HG03378 (cell line): Measurements from ENCODE around the gene GALNT17.

Experiments used
- ATAC-seq: cut with Tn5 transposase; IDR thresholded peaks from one replicate; pipeline ENCODE4 v1.9.1; 2021; ENCODE audit warnings: mild to moderate bottlenecking, moderate library complexity; ENCODE audit not compliant: unreplicated experiment

Gene GALNT17

GRCh38 chr7:71486856-71487628, 355.1 kb downstream of the GALNT17 start:
- ATAC-seq = no peak

GRCh38 chr7:71488308-71488707, 356.4 kb downstream of the GALNT17 start:
- ATAC-seq = no peak

- no peak for ATAC-seq
Observed at GRCh38 chr7:71491336-71491735, 359.4 kb downstream of the GALNT17 start.

GRCh38 chr7:71495828-71496227, 363.9 kb downstream of the GALNT17 start:
- no peak for ATAC-seq

- ATAC-seq = no peak
Observed at GRCh38 chr7:71497256-71497946, 365.5 kb downstream of the GALNT17 start.

- ATAC-seq = no peak
Observed at GRCh38 chr7:71498381-71498780, 366.4 kb downstream of the GALNT17 start.

- no peak for ATAC-seq
Observed at GRCh38 chr7:71504697-71505441, 372.9 kb downstream of the GALNT17 start.

- ATAC-seq = no peak
Observed at GRCh38 chr7:71506822-71507221, 374.9 kb downstream of the GALNT17 start.

GRCh38 chr7:71507680-71508602, 376.0 kb downstream of the GALNT17 start:
- ATAC-seq = no peak

- ATAC-seq = no peak
Observed at GRCh38 chr7:71509381-71509780, 377.4 kb downstream of the GALNT17 start.

GRCh38 chr7:71511361-71511807, 379.4 kb downstream of the GALNT17 start:
- no peak for ATAC-seq

GRCh38 chr7:71517940-71518699, 386.2 kb downstream of the GALNT17 start:
- ATAC-seq = no peak

- no peak for ATAC-seq
Observed at GRCh38 chr7:71518880-71519279, 386.9 kb downstream of the GALNT17 start.

- ATAC-seq = no peak
Observed at GRCh38 chr7:71521506-71521905, 389.6 kb downstream of the GALNT17 start.

GRCh38 chr7:71526106-71526505, 394.2 kb downstream of the GALNT17 start:
- no peak for ATAC-seq

- no peak for ATAC-seq
Observed at GRCh38 chr7:71527213-71527612, 395.3 kb downstream of the GALNT17 start.

GRCh38 chr7:71535616-71536015, 403.7 kb downstream of the GALNT17 start:
- no peak for ATAC-seq

GRCh38 chr7:71538210-71538609, 406.3 kb downstream of the GALNT17 start:
- no peak for ATAC-seq

- ATAC-seq = no peak
Observed at GRCh38 chr7:71539615-71540014, 407.7 kb downstream of the GALNT17 start.
